ENCODE results near the gene ATG16L1.

ATG16L1 gene

GRCh38 chr2:233261819-233262555 is 10.5 kb downstream of the ATG16L1 start:
- DNase-seq: no peak

GRCh38 chr2:233262562-233262961 is 11.1 kb downstream of the ATG16L1 start:
- DNase-seq: no peak

- DNase-seq: no peak
Measured at GRCh38 chr2:233263045-233263570, 11.6 kb downstream of the ATG16L1 start.

- no peak for DNase-seq
Measured at GRCh38 chr2:233264667-233265066, 13.2 kb downstream of the ATG16L1 start.

GRCh38 chr2:233265899-233266431 is 14.5 kb downstream of the ATG16L1 start:
- DNase-seq: no peak

GRCh38 chr2:233266481-233266880 is 15.0 kb downstream of the ATG16L1 start:
- DNase-seq: no peak

GRCh38 chr2:233267516-233268245 is 16.2 kb downstream of the ATG16L1 start:
- DNase-seq: no peak

- no peak for DNase-seq
Measured at GRCh38 chr2:233270366-233270765, 18.9 kb downstream of the ATG16L1 start.

- DNase-seq: no peak
Measured at GRCh38 chr2:233270951-233271350, 19.5 kb downstream of the ATG16L1 start.

- DNase-seq: no peak
Measured at GRCh38 chr2:233271693-233272092, 20.2 kb downstream of the ATG16L1 start.

GRCh38 chr2:233273120-233273519 is 21.6 kb downstream of the ATG16L1 start:
- no peak for DNase-seq

- DNase-seq: no peak
Measured at GRCh38 chr2:233275223-233275622, 23.8 kb downstream of the ATG16L1 start.

- no peak for DNase-seq
Measured at GRCh38 chr2:233278921-233279320, 27.4 kb downstream of the ATG16L1 start.

- DNase-seq: no peak
Measured at GRCh38 chr2:233280114-233280693, 28.7 kb downstream of the ATG16L1 start.

- no peak for DNase-seq
Measured at GRCh38 chr2:233281553-233281952, 30.1 kb downstream of the ATG16L1 start.

GRCh38 chr2:233281992-233282603 is 30.6 kb downstream of the ATG16L1 start:
- DNase-seq: no peak

GRCh38 chr2:233285921-233286320 is 34.4 kb downstream of the ATG16L1 start:
- DNase-seq: no peak

GRCh38 chr2:233287871-233288270 is 36.4 kb downstream of the ATG16L1 start:
- DNase-seq: no peak

- no peak for DNase-seq
Measured at GRCh38 chr2:233288663-233289062, 37.2 kb downstream of the ATG16L1 start.

- DNase-seq: no peak
Measured at GRCh38 chr2:233289648-233290047, 38.2 kb downstream of the ATG16L1 start.

- no peak for DNase-seq
Measured at GRCh38 chr2:233290051-233290845, 38.8 kb downstream of the ATG16L1 start.

- DNase-seq: no peak
Measured at GRCh38 chr2:233295891-233296290, 44.4 kb downstream of the ATG16L1 start.
